Measurements from ENCODE around the gene FSD1. TPM values are rescaled to one million over a fixed set of nuclear protein-coding genes. Genes with fewer than 3 reads are reported as not detected.
A peak's percentile ranks its signal among the peaks of the same experiment; 100 is the strongest.

FSD1 gene
- total and polyA plus RNA-seq, 9 of the 15 experiments (the other 6 are each of a cell fraction or from before 2014, with no cell fraction given): 0.11 to 1.9 (median 0.94) TPM; not detected in 1

DNA sequence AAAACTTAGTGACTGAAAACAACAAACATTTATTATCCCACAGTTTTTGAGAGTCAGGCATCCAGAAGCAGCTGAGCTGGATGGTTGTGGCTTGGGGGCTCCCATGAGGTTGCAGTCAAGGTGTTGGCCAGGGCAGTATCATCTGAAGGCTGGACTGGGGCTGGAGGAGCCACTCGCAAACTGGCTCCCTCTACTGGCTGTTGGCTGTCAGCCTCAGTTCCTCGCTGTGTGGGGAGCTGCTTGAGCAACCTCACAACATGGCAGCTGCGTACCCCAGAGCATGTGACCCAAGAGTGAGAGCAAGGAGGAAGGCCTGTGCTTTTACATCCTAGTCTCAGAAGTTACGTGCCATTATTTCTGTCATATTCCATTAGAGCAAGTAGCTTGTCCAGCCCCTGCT, 47.8 kb upstream of the FSD1 start:
- Histone ChIP-seq H3K4me1 (replicated peaks in 1 of 2; ENCODE audit: control insufficient read depth in 2 of 2, insufficient read depth in 2 of 2, low read length in 2 of 2) (peaks cover 0 to 5% of the 10 kb centered on the region in 2 experiments; a peak in 1 of 5 replicates), H3K79me2 (ENCODE audit: control insufficient read depth, insufficient read depth, low read length) (no peaks in the 10 kb centered on the region), H3K9me1 (ENCODE audit: control insufficient read depth, insufficient read depth, low read length) (no peaks in the 10 kb centered on the region), H3K4me3 (no peak overlapping the region), H4K20me1 (replicated peaks; ENCODE audit: control insufficient read depth, insufficient read depth, low read length) (no peaks in the 10 kb centered on the region), H3K27me3 (ENCODE audit: control insufficient read depth in 2 of 2, insufficient read depth in 2 of 2, low read length in 2 of 2) (no peaks in the 10 kb centered on the region), H2AFZ (ENCODE audit: low read depth, low read length) (no peak overlapping the region), H3K9ac (ENCODE audit: insufficient read depth in 1 of 2, low read depth in 2 of 2, low read length in 2 of 2) (no peak overlapping the region), H3K4me2 (ENCODE audit: insufficient read depth, low read length) (no peak overlapping the region), H3K9me3 (replicated peaks; ENCODE audit: control insufficient read depth, insufficient read depth, low read depth, low read length) (peaks cover 9% of the 10 kb centered on the region), H3K36me3 (ENCODE audit: control insufficient read depth, insufficient read depth, low read length) (peaks cover 66% of the 10 kb centered on the region; the same call in 2 of the 3 replicates), H3K27ac (ENCODE audit: extremely low read depth, low read depth, low read length) (no peak overlapping the region)
- intact Hi-C loops (cut with micrococcal nuclease) (no loop called here), in situ Hi-C loops (cut with MboI) (no loop called here)
- FAIRE-seq (no peak), DNase-seq (ENCODE audit: extremely low read depth in 1 of 4, low spot score in 3 of 4) (peak in 3 of 4 experiments; percentile 11 to 42 (median 28)), ATAC-seq (peak; percentile 73)
- BruUV-seq (replicated peaks): no TSS peak
- 92% methylated on average over 4 of the region's 4 CpGs for WGBS (ENCODE audit: insufficient coverage, low coverage, missing lambda C conversion rate)
- CTCF ChIA-PET (ENCODE audit: low intra/inter-chr PET ratio): no interaction called here
- POLR2A ChIA-PET: interaction anchor here (0.6 to 2.7 kb wide), 3 partner anchors 9 to 143 kb away, joined by 3 to 9 read pairs (median 4); partner anchors contain the start of gene YJU2
- TF ChIP-seq REST (IDR thresholded peaks at IDR 0.05; ENCODE audit: borderline replicate concordance) (no peak), REST (CRISPR knock-in tag; IDR thresholded peaks at IDR 0.05; ENCODE audit: low read depth) (no peak), ZNF780A (CRISPR knock-in tag; IDR thresholded peaks at IDR 0.05) (no peak), ZNF143 (CRISPR knock-in tag; IDR thresholded peaks at IDR 0.05) (no peak), ZNF253 (CRISPR knock-in tag; conservative IDR thresholded peaks at IDR 0.05) (no peak), FOXP4 (CRISPR knock-in tag; IDR thresholded peaks at IDR 0.05; ENCODE audit: borderline replicate concordance) (no peak), YY1 (IDR thresholded peaks at IDR 0.05; ENCODE audit: borderline replicate concordance in 1 of 3, control insufficient read depth in 1 of 3, extremely low read depth in 1 of 3, insufficient read depth in 3 of 3, insufficient read length in 1 of 3, insufficient replicate concordance in 2 of 3, low read depth in 1 of 3, low read length in 2 of 3) (peak; percentile 12 to 88 (median 75)), ZNF778 (CRISPR knock-in tag; IDR thresholded peaks at IDR 0.05) (no peak), HIVEP1 (CRISPR knock-in tag; IDR thresholded peaks at IDR 0.05) (no peak), SMARCA4 (IDR thresholded peaks at IDR 0.05) (no peak)
- TF ChIP-seq, protein P1, sequence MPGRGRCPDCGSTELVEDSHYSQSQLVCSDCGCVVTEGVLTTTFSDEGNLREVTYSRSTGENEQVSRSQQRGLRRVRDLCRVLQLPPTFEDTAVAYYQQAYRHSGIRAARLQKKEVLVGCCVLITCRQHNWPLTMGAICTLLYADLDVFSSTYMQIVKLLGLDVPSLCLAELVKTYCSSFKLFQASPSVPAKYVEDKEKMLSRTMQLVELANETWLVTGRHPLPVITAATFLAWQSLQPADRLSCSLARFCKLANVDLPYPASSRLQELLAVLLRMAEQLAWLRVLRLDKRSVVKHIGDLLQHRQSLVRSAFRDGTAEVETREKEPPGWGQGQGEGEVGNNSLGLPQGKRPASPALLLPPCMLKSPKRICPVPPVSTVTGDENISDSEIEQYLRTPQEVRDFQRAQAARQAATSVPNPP (IDR thresholded peaks at IDR 0.05; ENCODE audit: borderline replicate concordance, insufficient read depth, insufficient read length): no peak
